Measurements from ENCODE around the gene LRRC15. TPM values are rescaled to one million over a fixed set of nuclear protein-coding genes. Genes with fewer than 3 reads are reported as not detected.
A peak's percentile ranks its signal among the peaks of the same experiment; 100 is the strongest.

LRRC15 gene
- total RNA-seq, 1 donor = 0.43 TPM

- peak; percentile 26 for DNase-seq (ENCODE audit: low read depth)
- H3K4me3 ChIP-seq (ENCODE audit: low read depth, low read length) = no peak overlapping the region
- TF ChIP-seq CTCF (IDR thresholded peaks at IDR 0.05; ENCODE audit: insufficient read depth, low read depth, low read length) = no peak
These were observed 1.3 kb downstream of the LRRC15 start for GRCh38 chr3:194367992-194368841.

- no peak for TF ChIP-seq CTCF (IDR thresholded peaks at IDR 0.05; ENCODE audit: insufficient read depth, low read depth, low read length)
- no peak overlapping the region for H3K4me3 ChIP-seq (ENCODE audit: low read depth, low read length)
- no peak for DNase-seq (ENCODE audit: low read depth)
These were observed 3.5 kb downstream of the LRRC15 start for GRCh38 chr3:194365978-194366490.

GRCh38 chr3:194365526-194365925 lies 4.0 kb downstream of the LRRC15 start:
- no peak for DNase-seq (ENCODE audit: low read depth)
- no peak overlapping the region for H3K4me3 ChIP-seq (ENCODE audit: low read depth, low read length)
- TF ChIP-seq CTCF (IDR thresholded peaks at IDR 0.05; ENCODE audit: insufficient read depth, low read depth, low read length) = no peak

- peak; percentile 40 for DNase-seq (ENCODE audit: low read depth)
- no peak for TF ChIP-seq CTCF (IDR thresholded peaks at IDR 0.05; ENCODE audit: insufficient read depth, low read depth, low read length)
- no peak overlapping the region for H3K4me3 ChIP-seq (ENCODE audit: low read depth, low read length)
These were observed 4.7 kb downstream of the LRRC15 start for GRCh38 chr3:194364652-194365434.

GRCh38 chr3:194364314-194364651 lies 5.3 kb downstream of the LRRC15 start:
- DNase-seq (ENCODE audit: low read depth) = no peak
- no peak for TF ChIP-seq CTCF (IDR thresholded peaks at IDR 0.05; ENCODE audit: insufficient read depth, low read depth, low read length)
- no peak overlapping the region for H3K4me3 ChIP-seq (ENCODE audit: low read depth, low read length)

- no peak for DNase-seq (ENCODE audit: low read depth)
- no peak overlapping the region for H3K4me3 ChIP-seq (ENCODE audit: low read depth, low read length)
- TF ChIP-seq CTCF (IDR thresholded peaks at IDR 0.05; ENCODE audit: insufficient read depth, low read depth, low read length) = no peak
These were observed 9.0 kb downstream of the LRRC15 start for GRCh38 chr3:194360568-194360967.
